Measurements from ENCODE around the gene TBC1D8. TPM values are rescaled to one million over a fixed set of nuclear protein-coding genes. Genes with fewer than 3 reads are reported as not detected.

The TBC1D8 gene
- total RNA-seq, 2 experiments from 2014 or later: 1.0 to 1.8 TPM

GRCh38 chr2:101076581-101076980 lies 74.6 kb downstream of the TBC1D8 start:
- POLR2A ChIA-PET: no interaction called here
- TF ChIP-seq CTCF (IDR thresholded peaks at IDR 0.05): no peak
- Mint-ChIP-seq H3K36me3 (ENCODE audit: low read depth) (no peaks in the 10 kb centered on the region), H3K9me3 (no peaks in the 10 kb centered on the region), H3K4me1 (ENCODE audit: low read depth) (no peaks in the 10 kb centered on the region), H3K27me3 (no peaks in the 10 kb centered on the region), H3K4me3 (no peak overlapping the region), H3K27ac (no peak overlapping the region)
- Histone ChIP-seq H3K27ac (ENCODE audit: low read depth in 1 of 2, low read length in 2 of 2) (no peak overlapping the region), H3K9me3 (ENCODE audit: control insufficient read depth in 1 of 2, insufficient read depth in 1 of 2, low read length in 2 of 2) (no peaks in the 10 kb centered on the region), H3K4me1 (ENCODE audit: insufficient read depth, low read length) (no peaks in the 10 kb centered on the region), H3K36me3 (ENCODE audit: insufficient read depth, low read length) (no peaks in the 10 kb centered on the region), H3K27me3 (ENCODE audit: control insufficient read depth in 1 of 2, insufficient read depth in 2 of 2, low read length in 2 of 2) (no peaks in the 10 kb centered on the region), H3K4me3 (ENCODE audit: low read length) (no peak overlapping the region)
- DNase-seq (no peak), ATAC-seq (ENCODE audit: poor library complexity) (no peak)
- CTCF ChIA-PET: no interaction called here
- intact Hi-C loops (cut with DNase I, micrococcal nuclease): no loop called here

- CTCF ChIA-PET: no interaction called here
- Mint-ChIP-seq H3K27ac (no peak overlapping the region), H3K9me3 (no peaks in the 10 kb centered on the region), H3K27me3 (no peaks in the 10 kb centered on the region), H3K36me3 (ENCODE audit: low read depth) (no peaks in the 10 kb centered on the region), H3K4me1 (ENCODE audit: low read depth) (no peaks in the 10 kb centered on the region), H3K4me3 (no peak overlapping the region)
- no peak for TF ChIP-seq CTCF (IDR thresholded peaks at IDR 0.05)
- no peaks in the 10 kb centered on the region for H3K36me3 ChIP-seq (ENCODE audit: insufficient read depth, low read length)
- ATAC-seq (ENCODE audit: poor library complexity): no peak
- DNase-seq: no peak
- H3K27me3 ChIP-seq (ENCODE audit: control insufficient read depth in 1 of 2, insufficient read depth in 2 of 2, low read length in 2 of 2): no peaks in the 10 kb centered on the region
- intact Hi-C loops (cut with DNase I, micrococcal nuclease): no loop called here
- no peaks in the 10 kb centered on the region for H3K4me1 ChIP-seq (ENCODE audit: insufficient read depth, low read length)
- H3K9me3 ChIP-seq (ENCODE audit: control insufficient read depth in 1 of 2, insufficient read depth in 1 of 2, low read length in 2 of 2): no peaks in the 10 kb centered on the region
- H3K4me3 ChIP-seq (ENCODE audit: low read length): no peak overlapping the region
- no peak overlapping the region for H3K27ac ChIP-seq (ENCODE audit: low read depth in 1 of 2, low read length in 2 of 2)
- POLR2A ChIA-PET: no interaction called here
Observed at GRCh38 chr2:101064868-101065549, 86.2 kb downstream of the TBC1D8 start.

GRCh38 chr2:101064505-101064867 lies 86.7 kb downstream of the TBC1D8 start:
- intact Hi-C loops (cut with DNase I, micrococcal nuclease): no loop called here
- no peak overlapping the region for H3K4me3 ChIP-seq (ENCODE audit: low read length)
- CTCF ChIA-PET: no interaction called here

More at GRCh38 chr2:101064505-101064867, 86.7 kb downstream of the TBC1D8 start:
- TF ChIP-seq CTCF (IDR thresholded peaks at IDR 0.05): no peak
- Mint-ChIP-seq H3K27me3 (no peaks in the 10 kb centered on the region), H3K36me3 (ENCODE audit: low read depth) (no peaks in the 10 kb centered on the region), H3K27ac (no peak overlapping the region), H3K9me3 (no peaks in the 10 kb centered on the region), H3K4me1 (ENCODE audit: low read depth) (no peaks in the 10 kb centered on the region), H3K4me3 (no peak overlapping the region)
- no peak overlapping the region for H3K27ac ChIP-seq (ENCODE audit: low read depth in 1 of 2, low read length in 2 of 2)
- ATAC-seq (ENCODE audit: poor library complexity): no peak
- H3K9me3 ChIP-seq (ENCODE audit: control insufficient read depth in 1 of 2, insufficient read depth in 1 of 2, low read length in 2 of 2): no peaks in the 10 kb centered on the region
- POLR2A ChIA-PET: no interaction called here
- no peaks in the 10 kb centered on the region for H3K4me1 ChIP-seq (ENCODE audit: insufficient read depth, low read length)
- no peaks in the 10 kb centered on the region for H3K27me3 ChIP-seq (ENCODE audit: control insufficient read depth in 1 of 2, insufficient read depth in 2 of 2, low read length in 2 of 2)
- no peaks in the 10 kb centered on the region for H3K36me3 ChIP-seq (ENCODE audit: insufficient read depth, low read length)
- DNase-seq: no peak
